ENCODE data around the gene NFASC. TPM values are rescaled to one million over a fixed set of nuclear protein-coding genes. Genes with fewer than 3 reads are reported as not detected.

Gene NFASC
- total RNA-seq, 2 donors from 2014 or later = 27.7 to 45.9 TPM

- H3K4me1 ChIP-seq (ENCODE audit: control insufficient read depth, insufficient read depth, low read length) = peaks cover 18% of the 10 kb centered on the region
- H3K9me3 ChIP-seq (ENCODE audit: control insufficient read depth, low read length) = no peaks in the 10 kb centered on the region
- H3K27ac Mint-ChIP-seq = no peak overlapping the region
- peaks cover 3% of the 10 kb centered on the region for H3K36me3 Mint-ChIP-seq (ENCODE audit: low read depth)
- H3K36me3 ChIP-seq (ENCODE audit: control insufficient read depth, insufficient read depth, low read length) = no peaks in the 10 kb centered on the region
- no peaks in the 10 kb centered on the region for H3K9me3 Mint-ChIP-seq
- peaks cover 33% of the 10 kb centered on the region for H3K4me1 Mint-ChIP-seq
- H3K4me3 ChIP-seq (ENCODE audit: low read length) = no peak overlapping the region
- H3K9ac ChIP-seq (ENCODE audit: extremely low read depth, low read length, poor library complexity, severe bottlenecking) = no peak overlapping the region
- WGBS, 2 experiments (ENCODE audit: insufficient coverage in 1 of 2, insufficient read length in 1 of 2) = 80 to 88% methylated on average over 1 to 10 of the region's 10 CpGs
- H3K27me3 Mint-ChIP-seq (ENCODE audit: insufficient read depth) = no peaks in the 10 kb centered on the region
- TF ChIP-seq, protein P1, sequence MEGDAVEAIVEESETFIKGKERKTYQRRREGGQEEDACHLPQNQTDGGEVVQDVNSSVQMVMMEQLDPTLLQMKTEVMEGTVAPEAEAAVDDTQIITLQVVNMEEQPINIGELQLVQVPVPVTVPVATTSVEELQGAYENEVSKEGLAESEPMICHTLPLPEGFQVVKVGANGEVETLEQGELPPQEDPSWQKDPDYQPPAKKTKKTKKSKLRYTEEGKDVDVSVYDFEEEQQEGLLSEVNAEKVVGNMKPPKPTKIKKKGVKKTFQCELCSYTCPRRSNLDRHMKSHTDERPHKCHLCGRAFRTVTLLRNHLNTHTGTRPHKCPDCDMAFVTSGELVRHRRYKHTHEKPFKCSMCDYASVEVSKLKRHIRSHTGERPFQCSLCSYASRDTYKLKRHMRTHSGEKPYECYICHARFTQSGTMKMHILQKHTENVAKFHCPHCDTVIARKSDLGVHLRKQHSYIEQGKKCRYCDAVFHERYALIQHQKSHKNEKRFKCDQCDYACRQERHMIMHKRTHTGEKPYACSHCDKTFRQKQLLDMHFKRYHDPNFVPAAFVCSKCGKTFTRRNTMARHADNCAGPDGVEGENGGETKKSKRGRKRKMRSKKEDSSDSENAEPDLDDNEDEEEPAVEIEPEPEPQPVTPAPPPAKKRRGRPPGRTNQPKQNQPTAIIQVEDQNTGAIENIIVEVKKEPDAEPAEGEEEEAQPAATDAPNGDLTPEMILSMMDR (conservative IDR thresholded peaks at IDR 0.05) = no peak
- no peak overlapping the region for H3K4me3 Mint-ChIP-seq
- DNase-seq = no peak
- peak overlapping the region; percentile 40 for H3K27ac ChIP-seq (ENCODE audit: low read depth, low read length)
- no peaks in the 10 kb centered on the region for H3K27me3 ChIP-seq (ENCODE audit: control insufficient read depth, insufficient read depth, low read length, poor library complexity, severe bottlenecking)
Measured at GRCh38 chr1:205014783-205015182, 144.1 kb downstream of the NFASC start.

DNA sequence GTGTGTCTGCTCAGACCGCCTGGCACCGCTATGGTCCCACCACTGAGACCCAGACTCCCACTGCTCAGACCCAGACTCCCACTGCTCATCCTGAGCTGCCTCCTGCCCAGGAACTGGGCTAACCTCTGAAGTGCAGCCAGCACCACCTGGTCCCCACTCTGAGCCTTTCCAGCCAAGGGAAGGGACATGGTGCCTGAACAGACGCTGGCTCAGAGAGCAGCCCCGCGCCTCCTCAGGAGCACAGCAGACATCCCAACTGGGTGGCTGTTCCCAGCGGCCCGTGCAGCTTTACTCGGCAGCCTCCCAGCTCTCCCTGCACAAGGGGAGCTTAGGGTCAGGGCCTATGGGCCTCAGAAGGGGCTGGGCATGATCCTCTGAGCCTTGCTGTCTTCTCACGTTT, 144.6 kb downstream of the NFASC start:
- TF ChIP-seq, protein P1 (conservative IDR thresholded peaks at IDR 0.05) = no peak
- no peaks in the 10 kb centered on the region for H3K9me3 Mint-ChIP-seq
- H3K27me3 ChIP-seq (ENCODE audit: control insufficient read depth, insufficient read depth, low read length, poor library complexity, severe bottlenecking) = no peaks in the 10 kb centered on the region
- H3K27me3 Mint-ChIP-seq (ENCODE audit: insufficient read depth) = no peaks in the 10 kb centered on the region
- no peaks in the 10 kb centered on the region for H3K36me3 ChIP-seq (ENCODE audit: control insufficient read depth, insufficient read depth, low read length)
- peaks cover 18% of the 10 kb centered on the region for H3K4me1 ChIP-seq (ENCODE audit: control insufficient read depth, insufficient read depth, low read length)
- peaks cover 33% of the 10 kb centered on the region for H3K4me1 Mint-ChIP-seq
- H3K9me3 ChIP-seq (ENCODE audit: control insufficient read depth, low read length) = no peaks in the 10 kb centered on the region
- no peak overlapping the region for H3K27ac Mint-ChIP-seq
- peaks cover 3% of the 10 kb centered on the region for H3K36me3 Mint-ChIP-seq (ENCODE audit: low read depth)
- no peak overlapping the region for H3K4me3 Mint-ChIP-seq
- no peak overlapping the region for H3K9ac ChIP-seq (ENCODE audit: extremely low read depth, low read length, poor library complexity, severe bottlenecking)
- H3K4me3 ChIP-seq (ENCODE audit: low read length) = no peak overlapping the region
- no peak for DNase-seq
- WGBS, 2 experiments (ENCODE audit: insufficient coverage in 1 of 2, insufficient read length in 1 of 2) = 81 to 90% methylated on average over 4 to 9 of the region's 9 CpGs
- H3K27ac ChIP-seq (ENCODE audit: low read depth, low read length) = no peak overlapping the region

DNA sequence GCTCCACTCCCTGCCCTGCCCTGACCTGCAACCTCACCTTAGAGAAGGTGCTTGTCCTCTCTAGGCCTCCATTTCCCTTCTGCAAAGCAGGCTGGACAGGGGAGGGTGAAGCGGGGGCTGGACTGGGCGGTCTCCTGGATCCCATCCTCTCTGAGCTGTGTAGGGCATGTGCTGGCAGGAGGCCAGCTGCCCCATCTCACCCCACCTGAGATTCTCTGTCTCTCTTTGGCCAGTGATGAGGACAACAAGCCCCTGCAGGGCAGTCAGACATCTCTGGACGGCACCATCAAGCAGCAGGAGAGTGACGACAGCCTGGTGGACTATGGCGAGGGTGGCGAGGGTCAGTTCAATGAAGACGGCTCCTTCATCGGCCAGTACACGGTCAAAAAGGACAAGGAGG, 145.4 kb downstream of the NFASC start:
- Histone ChIP-seq H3K9ac (ENCODE audit: extremely low read depth, low read length, poor library complexity, severe bottlenecking) (no peak overlapping the region), H3K27me3 (ENCODE audit: control insufficient read depth, insufficient read depth, low read length, poor library complexity, severe bottlenecking) (no peaks in the 10 kb centered on the region), H3K4me1 (ENCODE audit: control insufficient read depth, insufficient read depth, low read length) (peaks cover 18% of the 10 kb centered on the region), H3K9me3 (ENCODE audit: control insufficient read depth, low read length) (no peaks in the 10 kb centered on the region), H3K36me3 (ENCODE audit: control insufficient read depth, insufficient read depth, low read length) (no peaks in the 10 kb centered on the region), H3K4me3 (ENCODE audit: low read length) (no peak overlapping the region), H3K27ac (ENCODE audit: low read depth, low read length) (no peak overlapping the region)
- H3K4me1 Mint-ChIP-seq = peaks cover 33% of the 10 kb centered on the region
- H3K27me3 Mint-ChIP-seq (ENCODE audit: insufficient read depth) = peaks cover 2% of the 10 kb centered on the region
- no peak overlapping the region for H3K4me3 Mint-ChIP-seq
- H3K9me3 Mint-ChIP-seq = no peaks in the 10 kb centered on the region
- WGBS, 2 experiments (ENCODE audit: insufficient coverage in 1 of 2, insufficient read length in 1 of 2) = 94% methylated on average over 8 to 9 of the region's 9 CpGs
- TF ChIP-seq, protein P1 (conservative IDR thresholded peaks at IDR 0.05) = no peak
- no peak overlapping the region for H3K27ac Mint-ChIP-seq
- no peak for DNase-seq
- H3K36me3 Mint-ChIP-seq (ENCODE audit: low read depth) = peaks cover 3% of the 10 kb centered on the region
